Measurements from ENCODE around the gene BAHCC1.

BAHCC1 gene

DNA sequence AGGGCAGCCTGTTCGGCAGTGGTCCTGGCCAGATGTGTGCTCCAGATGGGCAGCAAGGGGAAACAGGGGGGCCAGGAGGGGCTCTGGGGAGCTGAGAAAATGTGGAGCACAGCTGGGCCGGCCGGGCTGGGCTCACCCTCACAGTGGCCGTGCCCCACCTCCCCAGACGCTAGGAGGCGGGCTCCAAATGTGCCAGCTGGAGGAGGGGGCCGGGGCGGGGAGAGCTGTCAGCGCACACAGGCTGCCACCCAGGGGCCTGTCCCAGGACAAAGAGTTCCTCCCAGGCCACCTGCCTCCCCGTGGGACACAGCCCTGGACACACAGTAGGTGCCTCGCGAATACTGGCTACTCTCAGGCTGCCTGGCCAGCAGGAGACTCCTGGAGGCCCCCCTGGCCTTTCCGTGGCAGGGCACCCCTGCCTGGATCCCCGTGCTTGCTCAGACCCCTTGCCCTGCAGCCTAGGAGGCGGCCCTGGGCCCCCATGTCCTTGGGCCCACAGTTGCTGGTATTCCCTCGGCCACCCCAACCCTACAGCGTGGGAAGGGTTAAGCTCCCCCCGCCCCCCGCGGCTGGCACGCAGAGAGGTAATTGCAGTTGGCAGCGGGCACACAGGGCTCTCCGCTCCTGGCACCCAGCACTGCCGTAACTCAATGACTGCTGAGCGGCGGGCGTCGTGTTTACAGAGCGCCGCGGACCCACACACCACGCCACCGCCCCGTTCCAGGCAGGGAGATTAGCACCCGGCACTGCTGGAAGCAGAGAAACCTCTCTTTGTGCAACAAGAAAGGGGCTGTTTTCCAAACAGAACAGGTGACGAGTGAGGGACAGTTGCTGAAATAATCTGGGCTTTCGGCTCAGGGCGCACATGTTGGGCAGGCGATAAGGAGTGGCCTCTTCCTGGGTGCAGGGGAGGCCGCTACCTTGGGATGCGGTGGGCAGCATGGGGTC lies 32.2 kb downstream of the BAHCC1 start:
- DNase-seq = peak in 2 of 4 experiments; percentile 30 to 37

DNA sequence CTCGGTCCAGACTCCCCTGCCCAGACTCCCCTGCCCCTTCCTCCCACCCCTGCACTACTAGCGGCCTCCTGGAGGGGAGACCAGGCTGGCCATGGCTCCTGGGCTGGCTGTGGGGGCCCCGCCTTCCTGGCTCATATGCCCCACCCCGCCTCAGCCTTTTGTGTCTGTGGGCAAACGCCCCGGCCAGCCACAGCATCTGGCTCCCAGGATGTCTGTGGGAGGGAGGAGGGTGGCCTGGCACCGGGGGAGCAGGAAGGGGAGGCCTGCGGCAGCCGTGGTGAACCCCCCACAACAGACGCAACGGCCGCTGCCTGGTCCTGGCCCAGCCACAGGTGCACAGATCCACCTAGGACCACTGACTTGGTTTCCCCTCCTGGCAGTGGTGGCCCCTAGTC lies 32.9 kb downstream of the BAHCC1 start:
- DNase-seq = peak in 3 of 4 experiments; percentile 21 to 58 (median 42)

DNA sequence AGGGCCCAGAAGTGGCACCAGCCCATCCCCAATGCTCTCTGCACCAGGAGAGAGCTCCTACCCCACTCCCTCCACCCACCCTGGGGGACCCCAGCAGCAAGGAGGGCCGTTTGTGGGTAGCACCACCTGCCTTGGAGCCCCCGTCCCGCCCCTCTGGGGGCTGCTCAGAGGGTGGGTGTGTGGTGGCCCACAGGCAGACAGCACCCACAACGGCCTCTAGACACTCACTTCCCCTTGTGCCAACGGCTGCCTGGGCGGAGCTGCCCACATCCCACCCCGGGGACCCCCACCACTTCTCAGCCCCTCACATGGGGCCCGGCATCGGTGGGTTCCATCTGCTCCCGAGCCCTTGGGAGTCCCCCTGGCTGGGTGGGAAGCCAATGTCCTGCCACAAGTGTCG lies 33.3 kb downstream of the BAHCC1 start:
- DNase-seq = no peak

DNA sequence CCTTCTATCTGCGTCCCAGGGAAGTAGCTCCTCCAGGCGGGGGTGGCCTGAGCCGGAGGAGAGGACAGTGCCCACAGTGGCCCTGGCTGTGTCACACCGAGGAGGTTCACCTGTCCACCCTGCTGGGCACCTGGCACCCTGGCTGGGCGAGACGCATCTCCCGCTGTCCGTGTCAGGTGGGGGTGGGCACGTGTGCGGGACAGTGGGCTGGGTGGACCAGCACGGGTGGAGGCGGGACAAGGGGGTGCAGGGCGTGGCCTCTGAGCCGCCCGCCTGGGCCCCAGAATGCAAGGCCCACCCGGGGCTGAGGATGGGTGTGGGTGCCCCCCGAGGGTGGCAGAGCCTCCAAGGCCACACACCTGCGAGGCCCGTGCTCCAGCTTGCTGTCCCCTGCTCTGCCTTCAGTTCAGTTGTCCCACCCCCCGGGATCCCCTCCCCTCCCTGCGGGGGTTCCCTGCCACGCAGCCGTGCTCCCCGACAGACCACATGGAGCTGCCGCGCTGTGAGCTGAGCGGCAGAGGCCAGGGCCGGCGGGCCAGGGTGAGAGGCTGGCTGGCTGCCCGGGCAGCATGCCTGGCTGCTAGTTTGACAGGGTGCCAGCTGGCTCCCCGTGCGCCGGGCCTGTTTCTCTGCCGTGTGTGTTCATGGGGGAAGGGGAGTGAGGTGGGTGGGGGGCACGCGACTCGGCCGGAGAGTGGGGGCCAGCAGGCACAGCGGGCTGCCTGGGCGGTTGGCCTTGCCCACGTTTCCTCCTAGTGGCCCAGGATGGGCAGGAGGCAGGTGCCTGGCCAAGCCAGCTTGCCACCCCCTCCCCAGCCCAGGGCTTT lies 33.9 kb downstream of the BAHCC1 start:
- peak; percentile 16 to 62 (median 38) for DNase-seq

DNA sequence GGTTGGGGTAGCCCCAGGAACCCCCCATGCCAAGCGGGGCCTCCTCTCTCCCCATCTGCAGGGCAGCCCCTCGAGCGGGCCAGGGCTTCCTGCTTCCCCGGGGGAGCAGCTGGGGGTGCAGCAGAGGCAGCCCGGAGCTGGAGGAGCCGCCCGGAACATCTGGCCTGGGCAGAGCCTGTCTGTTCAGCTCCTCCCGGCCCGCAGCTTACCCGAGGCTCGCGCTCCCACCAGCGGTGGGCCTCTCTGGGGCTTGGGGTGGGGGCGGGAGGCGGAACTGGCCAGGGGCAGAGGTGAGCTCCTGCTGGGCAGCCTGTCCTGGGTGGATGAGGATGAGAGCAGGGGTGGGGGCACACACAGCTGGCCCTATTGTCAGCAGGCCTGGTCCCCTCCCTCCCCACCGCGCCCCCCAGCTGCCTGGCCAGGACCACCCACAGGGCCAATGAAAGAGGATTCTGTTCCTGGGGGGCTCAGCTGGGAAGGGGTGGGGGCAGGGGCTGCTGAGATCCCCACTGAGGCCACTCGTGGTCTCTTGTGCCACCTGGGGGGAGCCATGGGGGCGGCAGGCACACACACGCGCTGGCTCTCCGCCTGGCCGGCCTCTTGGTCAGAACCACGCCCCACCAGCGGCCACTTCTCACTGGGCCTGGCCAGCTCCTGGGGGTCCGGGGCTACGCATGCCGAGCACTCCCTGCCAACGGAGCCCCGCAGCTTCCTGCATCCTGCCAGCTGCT lies 34.7 kb downstream of the BAHCC1 start:
- DNase-seq = no peak

DNA sequence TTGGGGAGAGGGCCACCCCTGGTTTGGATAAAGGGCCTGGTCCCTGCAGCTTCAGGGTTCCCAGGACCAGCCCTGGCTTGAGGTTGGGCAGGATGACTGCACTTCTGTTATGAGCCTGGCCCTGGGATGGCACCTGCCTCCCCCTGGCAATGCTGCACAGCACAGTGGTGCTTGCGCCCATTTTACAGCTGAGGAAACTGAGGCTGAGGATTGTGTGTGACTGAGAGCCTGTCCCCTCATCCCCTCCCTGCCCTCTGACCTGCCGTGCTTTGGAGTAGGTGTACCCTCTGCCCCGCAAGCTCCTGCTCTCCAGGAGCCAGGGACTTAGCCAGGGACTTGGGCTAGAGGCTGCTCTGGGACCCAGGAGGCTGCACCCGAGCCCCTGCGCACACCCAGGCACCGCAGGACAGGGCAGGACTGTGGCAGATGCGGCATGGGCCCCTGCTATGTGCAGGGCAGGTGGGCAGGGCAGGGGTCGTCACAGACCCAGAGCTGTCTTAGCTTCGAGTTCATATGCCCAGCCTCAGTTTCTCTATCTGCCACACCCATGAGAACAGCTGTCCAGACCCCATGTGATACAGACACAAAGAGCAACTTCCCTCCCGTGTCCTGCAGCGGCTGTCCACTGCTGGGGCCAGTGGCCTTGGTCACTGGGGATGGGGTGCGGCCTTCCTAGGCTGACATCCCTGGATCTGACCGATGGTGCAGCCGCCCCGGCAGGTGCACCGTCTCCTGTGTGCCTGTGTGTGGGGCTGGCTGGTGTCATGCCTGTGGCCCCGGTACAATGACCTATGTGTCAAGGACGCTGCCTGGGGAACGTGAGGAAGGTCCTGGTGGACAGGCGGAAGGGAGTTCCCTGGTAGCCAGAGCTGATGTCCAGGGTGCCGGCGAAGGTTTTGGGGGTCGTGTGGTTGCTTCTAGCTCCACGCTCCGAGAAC lies 36.6 kb downstream of the BAHCC1 start:
- no peak for DNase-seq

DNA sequence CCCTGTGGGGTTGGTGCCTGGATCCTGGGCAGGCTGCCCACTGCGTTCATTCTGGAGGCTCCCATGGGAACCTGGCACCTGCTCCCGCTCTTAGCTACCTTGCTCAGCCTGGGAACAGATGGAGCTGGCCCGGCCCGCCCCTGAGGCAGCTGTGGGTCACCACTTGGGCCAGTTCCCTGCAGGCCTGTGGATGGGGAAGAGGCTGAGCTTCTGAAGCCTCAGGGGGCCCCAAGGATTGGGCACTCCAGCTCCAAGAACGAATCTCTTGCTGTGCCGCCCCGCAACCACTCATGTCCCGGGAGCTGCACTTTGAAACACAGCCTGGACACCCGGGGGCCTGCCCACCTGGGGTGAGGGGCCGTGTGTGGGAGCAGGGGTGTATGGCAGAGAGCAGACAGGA lies 37.7 kb downstream of the BAHCC1 start:
- no peak for DNase-seq

DNA sequence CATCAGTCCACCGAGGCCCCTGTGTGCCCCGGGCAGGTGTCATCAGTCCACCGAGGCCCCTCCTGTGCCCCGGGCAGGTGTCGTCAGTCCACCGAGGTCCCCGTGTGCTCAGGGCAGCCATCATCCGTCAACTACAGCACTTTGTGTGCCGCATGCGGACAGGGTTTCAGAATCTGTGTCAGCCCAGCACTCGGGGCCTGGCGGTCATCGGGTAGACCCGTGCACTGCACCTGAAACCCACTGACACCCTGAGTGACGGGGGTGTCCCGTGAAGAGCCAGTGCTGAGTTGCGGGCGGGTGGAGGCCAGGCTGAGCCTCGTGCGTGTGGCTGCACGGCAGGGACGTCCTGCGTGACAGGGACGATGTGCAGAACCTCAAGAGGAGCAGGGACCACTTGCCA lies 38.4 kb downstream of the BAHCC1 start:
- DNase-seq = no peak

DNA sequence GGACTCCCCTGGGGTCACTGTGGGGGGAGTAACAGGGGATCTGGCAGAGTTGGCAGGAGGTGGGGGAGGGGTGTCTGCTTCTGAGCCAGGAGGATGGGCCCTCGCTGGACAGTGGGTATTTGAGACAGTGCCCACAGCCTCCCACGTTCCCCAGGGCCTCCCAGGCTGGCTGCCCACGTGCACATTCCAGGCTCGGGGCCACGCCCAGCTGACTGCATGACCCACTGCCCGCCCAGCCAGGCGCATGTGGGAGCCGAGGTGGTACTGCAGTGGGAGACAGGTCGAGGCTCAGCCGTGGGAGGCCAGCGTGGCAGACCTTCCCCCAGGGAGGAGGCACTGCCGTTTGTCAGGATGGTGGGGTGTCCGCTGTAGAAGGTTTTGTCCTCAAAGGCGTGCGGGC lies 38.8 kb downstream of the BAHCC1 start:
- DNase-seq = no peak

DNA sequence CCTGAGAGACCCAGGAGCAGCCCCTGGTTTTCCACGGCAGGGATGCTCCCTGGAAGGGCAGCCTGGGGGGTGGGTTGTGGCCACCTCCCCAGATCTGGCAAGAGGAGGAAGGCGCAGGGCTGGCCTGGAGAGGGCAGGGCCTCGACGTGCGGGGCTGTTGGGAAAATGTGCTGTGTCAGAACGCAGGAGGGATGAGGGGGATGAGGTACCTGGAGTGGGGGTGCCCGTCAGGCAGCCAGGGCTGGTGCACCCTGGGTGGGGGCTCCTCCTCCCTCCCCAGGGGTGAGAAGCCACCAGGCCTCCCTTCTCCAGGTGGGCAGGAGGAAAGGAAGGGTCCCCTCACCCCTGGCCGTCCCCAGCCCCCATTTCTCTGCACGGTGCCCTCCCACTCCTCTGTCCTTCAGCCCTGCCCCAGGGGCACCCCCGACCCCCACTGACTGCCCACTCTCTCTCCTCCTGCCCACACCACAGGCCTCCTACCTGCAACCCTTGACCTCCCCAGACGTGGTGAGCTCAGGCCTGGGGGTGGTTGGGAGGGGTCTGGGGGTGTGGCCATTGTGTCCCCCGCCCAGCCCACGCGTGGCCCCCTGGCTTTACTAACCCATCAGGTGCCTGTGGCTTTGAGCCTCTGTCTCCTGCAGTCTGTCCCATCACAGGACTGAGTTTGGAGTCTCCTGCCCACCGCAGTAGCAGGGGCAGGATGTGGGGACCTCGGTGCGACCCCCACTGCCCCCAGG lies 39.6 kb downstream of the BAHCC1 start:
- no peak for DNase-seq

DNA sequence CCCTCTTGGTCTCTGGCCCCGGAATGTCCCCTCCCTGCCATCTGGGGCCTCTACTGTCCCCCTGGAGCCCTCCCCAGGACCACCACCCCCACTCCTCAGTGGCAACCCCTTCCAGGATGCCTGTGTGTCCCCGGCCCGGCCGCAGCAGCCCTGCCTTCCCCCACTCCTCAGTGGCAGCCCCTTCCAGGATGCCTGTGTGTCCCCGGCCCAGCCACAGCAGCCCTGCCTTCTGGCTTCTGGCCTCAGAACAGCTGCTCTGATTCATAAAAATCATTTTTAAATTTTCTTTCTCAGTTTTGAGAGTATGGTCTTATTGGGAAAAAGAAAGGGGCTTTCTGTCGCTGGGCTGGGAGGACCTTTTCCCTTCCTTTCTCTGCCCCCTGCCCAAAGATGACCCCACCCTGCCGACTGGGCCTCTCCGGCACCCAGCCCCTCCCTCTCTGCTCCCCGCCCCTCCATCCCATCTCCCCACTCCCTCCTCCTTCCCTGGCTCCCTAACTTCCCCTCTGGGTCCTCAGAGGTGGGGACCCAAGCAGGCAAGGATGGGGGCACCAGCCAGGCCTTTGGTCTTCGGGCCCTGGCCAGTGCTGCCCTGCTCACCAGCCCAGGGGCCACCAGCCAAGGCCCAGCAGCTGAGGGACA lies 40.5 kb downstream of the BAHCC1 start:
- DNase-seq = no peak

DNA sequence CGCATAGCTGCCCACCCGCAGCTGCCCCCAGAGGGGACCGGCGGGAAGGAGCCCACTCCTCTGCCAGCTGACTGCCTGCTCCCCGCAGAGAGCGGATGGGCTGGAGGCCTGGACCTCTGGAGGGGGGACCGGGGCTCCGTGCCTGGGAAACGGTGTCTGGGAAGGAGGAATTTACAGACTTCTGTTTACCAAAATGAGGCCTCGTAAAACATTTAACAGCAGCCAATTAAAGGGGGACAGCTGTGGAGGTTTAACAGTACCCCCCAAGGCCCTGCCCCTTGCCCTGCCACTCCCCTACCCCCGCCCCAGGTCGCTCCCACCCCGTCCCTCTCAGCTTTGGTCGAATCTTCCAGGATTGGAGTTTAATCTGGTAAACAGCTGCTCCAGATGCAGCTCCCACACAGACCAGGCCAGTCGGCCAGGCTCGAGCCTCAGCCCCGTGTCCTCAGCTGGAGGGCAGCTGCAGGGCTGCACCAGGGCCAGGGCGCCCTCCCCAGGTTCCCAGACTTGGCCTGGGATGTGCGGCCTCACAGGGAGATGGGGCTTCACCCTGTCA lies 41.1 kb downstream of the BAHCC1 start:
- DNase-seq = no peak

DNA sequence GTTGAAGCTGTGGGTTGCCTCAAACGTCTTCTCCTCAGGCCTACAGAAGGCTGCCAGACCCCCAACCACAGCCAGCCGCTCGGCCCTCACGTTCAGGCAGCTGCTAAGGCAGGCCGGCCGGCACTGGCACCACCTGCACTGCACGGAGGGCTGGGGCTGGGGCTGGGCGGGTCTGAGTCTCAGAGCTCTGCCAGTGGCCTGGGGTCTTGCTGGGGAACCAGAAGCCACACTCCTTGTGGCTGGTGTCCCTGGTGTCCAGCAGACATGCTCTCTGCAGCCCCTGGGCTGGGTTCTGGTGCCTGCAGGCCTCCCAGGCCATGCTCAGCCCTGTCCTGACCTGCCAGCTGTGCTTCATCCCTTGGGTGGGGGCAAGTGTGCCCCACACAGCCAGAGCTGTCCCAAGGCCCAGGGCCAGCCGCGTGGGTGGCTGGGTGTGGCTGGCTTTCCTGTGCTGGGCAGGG lies 42.0 kb downstream of the BAHCC1 start:
- peak in 2 of 4 experiments; percentile 33 to 41 for DNase-seq

DNA sequence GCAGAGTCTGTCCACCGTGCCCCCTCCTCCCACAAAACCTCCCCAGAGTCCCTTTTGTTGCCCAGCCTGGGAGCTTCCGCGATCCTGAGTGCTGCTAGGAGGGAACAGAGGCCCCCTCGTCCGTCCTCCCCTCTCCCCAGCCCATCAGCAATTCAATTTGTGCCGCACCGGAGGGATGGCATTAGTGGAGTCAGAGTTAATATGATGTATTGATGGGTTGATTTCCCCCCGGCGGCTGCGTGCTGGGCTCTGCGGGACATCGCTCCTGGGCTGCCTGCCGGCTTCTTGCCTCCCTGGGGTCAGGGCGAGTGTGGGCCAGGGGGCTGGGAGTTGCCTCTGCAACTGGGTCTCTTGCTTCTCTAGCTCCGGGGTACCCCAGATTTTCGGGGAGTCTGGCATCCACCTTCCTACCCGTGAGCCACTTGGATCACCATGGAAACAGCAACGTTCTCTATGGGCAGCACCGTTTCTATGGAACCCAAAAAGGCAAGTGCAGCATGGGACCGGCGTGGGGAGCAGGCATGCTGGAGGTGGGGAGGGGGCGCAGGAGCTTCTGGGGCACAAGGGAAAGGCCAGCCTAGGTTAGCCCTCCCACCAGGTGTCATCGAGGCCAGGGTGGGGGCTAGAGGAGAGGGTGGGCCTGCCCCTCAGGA lies 42.9 kb downstream of the BAHCC1 start:
- no peak for DNase-seq

DNA sequence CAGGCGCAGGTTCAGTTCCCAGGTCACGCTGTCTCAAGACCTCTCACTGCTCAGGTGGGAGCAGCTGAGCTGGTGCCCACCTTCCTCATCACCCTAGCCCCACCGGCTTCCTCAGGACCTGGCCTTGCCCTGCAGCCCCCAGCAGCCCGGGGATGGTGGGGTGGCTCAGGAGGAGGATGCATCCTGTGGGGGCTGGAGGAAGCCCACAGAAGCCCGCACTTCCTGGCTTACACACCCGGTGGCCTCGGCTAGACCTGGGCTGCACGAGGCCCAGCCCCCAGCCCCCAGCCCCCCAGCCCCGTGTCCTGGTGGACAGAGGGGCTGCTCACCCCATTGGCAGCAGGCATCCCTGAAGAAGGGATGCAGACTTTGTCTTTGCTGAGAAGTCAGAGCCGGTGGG lies 43.4 kb downstream of the BAHCC1 start:
- DNase-seq = no peak

DNA sequence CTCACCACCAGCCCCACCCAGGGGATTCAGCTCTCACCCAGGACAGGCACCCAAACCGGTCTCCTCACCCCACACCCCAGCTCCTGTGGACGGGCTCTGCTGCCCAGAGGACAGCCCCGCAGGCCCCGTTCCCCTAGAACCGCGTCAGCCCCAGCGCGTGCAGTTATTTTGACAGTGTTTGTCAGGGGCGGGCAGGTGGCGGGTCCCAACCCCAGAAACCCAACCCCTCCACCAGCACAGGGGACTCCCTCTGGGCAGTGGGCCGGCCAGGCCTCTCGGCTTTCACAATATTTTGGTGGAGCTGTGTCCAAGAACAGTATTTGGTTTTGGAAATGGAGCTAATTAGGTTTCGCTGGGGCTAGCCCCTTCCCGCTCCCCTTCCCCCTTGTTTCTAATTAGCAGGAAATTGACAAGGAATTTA lies 44.8 kb downstream of the BAHCC1 start:
- no peak for DNase-seq

DNA sequence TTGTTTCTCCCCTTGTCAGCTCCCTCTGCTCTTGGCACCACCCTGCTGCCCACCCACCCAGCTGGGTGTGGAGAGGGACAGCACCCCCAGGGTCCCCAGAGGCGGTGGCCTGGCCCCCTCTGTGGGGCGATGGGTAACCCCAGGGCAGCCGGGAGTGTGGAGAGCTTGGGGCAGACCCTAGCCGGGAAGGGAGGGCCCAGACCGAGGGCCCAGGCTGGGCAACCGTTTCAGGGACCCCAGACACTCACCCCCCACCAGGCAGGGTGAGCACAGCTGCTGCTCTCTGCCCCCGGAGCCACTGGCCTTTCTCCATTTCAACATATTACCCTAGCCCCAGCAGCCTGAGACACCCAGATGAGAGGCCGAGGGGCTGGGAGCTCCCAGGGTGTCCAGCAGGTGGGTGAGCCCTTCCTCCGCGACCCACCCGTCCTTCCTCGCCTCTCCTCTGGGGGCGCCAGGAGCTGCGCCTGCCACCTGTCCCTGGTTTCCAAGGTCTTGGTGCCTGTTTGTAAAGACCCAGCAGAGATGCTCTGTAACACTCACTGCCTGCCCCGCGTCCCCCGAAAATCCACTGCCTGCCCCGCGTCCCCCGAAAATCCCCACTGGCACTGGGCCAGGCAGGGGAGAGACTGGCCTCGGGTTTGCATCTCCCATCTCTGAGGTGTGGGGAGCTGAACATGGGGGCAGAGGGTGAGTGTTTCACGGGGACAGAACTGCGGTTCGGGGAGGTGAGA lies 45.4 kb downstream of the BAHCC1 start:
- DNase-seq = no peak

DNA sequence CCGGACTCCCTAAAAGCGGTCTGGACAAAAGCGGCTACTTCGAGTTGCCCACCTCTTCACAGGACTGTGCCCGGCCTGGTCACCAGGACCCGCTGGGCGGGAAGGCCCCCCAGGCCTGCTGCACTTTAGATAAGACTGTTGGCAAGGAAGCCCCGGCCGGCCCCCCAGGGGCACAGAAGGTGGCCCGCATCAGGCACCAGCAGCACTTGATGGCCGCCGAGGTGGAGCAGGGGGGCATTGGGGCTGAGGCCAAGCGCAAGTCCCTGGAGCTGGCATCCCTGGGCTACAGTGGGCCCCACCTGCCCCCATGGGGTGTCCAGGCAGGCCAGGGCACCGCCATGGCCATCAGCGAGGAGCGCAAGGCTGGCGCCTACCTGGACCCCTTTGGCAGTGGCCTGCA lies 47.5 kb downstream of the BAHCC1 start:
- DNase-seq = no peak

DNA sequence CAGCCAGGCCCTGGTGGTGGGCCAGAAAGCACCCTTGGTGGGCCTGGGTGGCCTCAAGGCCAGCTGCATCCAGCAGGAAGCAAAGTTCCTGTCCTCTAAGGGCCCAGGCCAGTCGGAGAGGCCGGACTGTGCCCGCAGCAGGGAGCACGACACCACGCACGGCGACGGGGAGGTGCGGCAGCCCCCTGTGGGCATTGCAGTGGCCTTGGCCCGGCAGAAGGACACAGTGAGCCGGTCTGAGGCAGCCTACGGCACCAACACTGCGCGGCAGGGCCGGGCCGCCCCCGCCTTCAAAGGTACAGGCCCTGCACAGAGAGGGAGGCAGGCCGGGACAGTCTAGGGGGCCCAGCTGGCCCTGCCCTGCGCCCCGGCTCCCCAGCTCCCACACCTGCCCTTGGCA lies 48.0 kb downstream of the BAHCC1 start:
- no peak for DNase-seq

Data from suppressor macrophage (primary cell).